GF-D8 (cell line): ENCODE measurements around the gene RFXAP.

Experiments
- DNase-seq: peaks from one replicate; lab custom pipeline; 2025; lab: John Stamatoyannopoulos, UW

The RFXAP gene

GRCh38 chr13:36870050-36870692 is 51.1 kb downstream of the RFXAP start:
- no peak for DNase-seq

GRCh38 chr13:36872621-36873020 is 53.6 kb downstream of the RFXAP start:
- no peak for DNase-seq

DNA sequence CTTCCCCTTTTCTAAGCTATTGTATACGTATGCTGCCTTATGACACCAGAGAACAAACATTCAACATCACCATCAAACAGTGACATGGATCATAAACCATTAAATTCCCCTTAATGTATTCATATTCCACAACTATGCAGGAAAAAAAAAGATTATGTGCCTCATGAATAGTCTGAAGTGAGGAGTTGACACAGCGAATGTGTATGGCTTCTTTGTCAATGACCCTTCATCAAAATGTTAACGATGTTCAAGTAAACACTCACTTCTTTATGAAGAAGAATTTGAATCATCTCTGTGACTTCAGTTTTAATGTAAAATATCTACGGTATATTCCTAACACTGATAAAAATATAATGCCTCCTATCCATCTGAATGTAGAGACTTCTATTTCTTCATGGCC is 56.4 kb downstream of the RFXAP start:
- no peak for DNase-seq

- no peak for DNase-seq
Observed at GRCh38 chr13:36875961-36876360, 56.9 kb downstream of the RFXAP start.
